ENCODE data around the gene S100A3. TPM values are rescaled to one million over a fixed set of nuclear protein-coding genes. Genes with fewer than 3 reads are reported as not detected.

The S100A3 gene
- polyA plus RNA-seq, 3 donors, result 0.31 to 0.54 TPM; not detected in 1

DNA sequence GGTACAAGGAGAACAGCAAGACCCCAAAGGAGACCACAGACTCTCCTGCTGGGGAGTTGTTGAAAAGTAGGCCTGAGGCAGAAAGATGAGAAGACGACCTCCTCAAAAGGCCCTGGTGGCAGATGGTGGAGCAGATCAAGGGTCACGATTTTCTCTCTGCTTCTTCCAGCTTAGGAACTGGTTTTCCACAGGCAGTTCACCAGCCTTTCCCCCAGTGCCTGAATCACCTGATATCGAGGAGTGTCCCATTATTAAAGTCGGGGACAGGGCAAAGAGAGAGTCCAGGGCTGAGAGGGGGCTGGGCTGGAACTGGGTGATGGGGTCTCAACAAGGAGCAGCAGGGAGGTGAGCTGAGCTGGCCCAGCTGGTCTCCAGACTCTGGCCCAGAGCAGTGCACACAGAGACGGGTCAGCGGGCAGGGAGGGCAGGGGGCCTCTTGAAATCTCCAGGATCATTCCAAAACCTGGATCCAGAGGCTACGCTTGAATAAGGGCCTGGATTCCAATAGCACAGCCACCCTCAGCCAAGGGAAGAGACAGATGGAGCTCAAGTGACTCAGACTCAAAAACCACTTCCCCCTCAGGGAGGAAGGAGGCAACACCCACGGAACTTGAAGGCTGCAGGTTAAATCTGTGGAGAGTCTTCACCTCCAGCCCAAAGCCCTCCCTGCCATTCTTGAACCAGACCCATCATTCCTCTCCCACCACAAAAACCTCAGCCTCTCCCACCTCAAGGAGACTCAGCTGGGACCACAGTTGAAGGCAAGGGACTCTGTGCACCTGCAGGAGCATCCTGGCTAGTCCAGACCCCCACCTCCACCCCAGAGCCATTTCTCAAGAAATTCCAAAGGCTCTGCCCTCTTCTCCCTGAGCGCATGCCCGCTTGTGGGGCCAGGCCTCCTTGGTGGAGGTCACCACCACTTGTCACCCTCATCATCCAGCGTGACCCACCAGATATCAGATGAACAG, 8.4 kb downstream of the S100A3 start, which contains the start of gene S100A5:
S100A5 (minus strand) TSS at position 541 of the 968 bp plus-strand sequence. CDS start 743 bp downstream, outside the sequence.
- TF ChIP-seq CTCF (IDR thresholded peaks at IDR 0.05), result no peak
- DNase-seq, result peak; percentile 76 to 86 (median 85)
- Histone ChIP-seq H3K27ac (ENCODE audit: low read depth in 1 of 2, low read length in 2 of 2) (peak within 1 kb of the TSS; percentile 72 to 91), H3K4me2 (replicated peaks; ENCODE audit: extremely low read depth, low read length, poor library complexity, severe bottlenecking) (peak within 1 kb of the TSS; percentile 98), H2AFZ (ENCODE audit: insufficient read depth, low read depth, low read length, poor library complexity, severe bottlenecking) (no peak within 1 kb of the TSS), H3K9ac (ENCODE audit: insufficient read depth, low read length, poor library complexity, severe bottlenecking) (peak within 1 kb of the TSS; percentile 51), H3K27me3 (ENCODE audit: control insufficient read depth in 2 of 2, insufficient read depth in 2 of 2, low read length in 2 of 2) (no peaks in the 10 kb centered on the region), H3K36me3 (replicated peaks in 1 of 2; ENCODE audit: control insufficient read depth in 1 of 2, insufficient read depth in 2 of 2, low read length in 2 of 2) (peaks cover 20 to 27% of the 10 kb centered on the region in 2 donors), H3K4me1 (ENCODE audit: control insufficient read depth in 1 of 2, insufficient read depth in 2 of 2, low read length in 2 of 2) (peaks cover 70 to 88% of the 10 kb centered on the region in 2 donors), H4K20me1 (ENCODE audit: insufficient read depth, low read length) (peaks cover 37% of the 10 kb centered on the region), H3K79me2 (ENCODE audit: insufficient read depth, low read length) (peaks cover 40% of the 10 kb centered on the region), H3K9me3 (replicated peaks in 1 of 2; ENCODE audit: control insufficient read depth in 1 of 2, insufficient read depth in 1 of 2, low read length in 2 of 2) (no peaks in the 10 kb centered on the region), H3K4me3 (replicated peaks in 1 of 3; ENCODE audit: low read depth in 2 of 3, low read length in 3 of 3) (peak within 1 kb of the TSS in 1 of 3 experiments; percentile 94)
- Mint-ChIP-seq H3K36me3 (peaks cover 37 to 42% of the 10 kb centered on the region in 2 donors), H3K4me1 (peaks cover 86% of the 10 kb centered on the region), H3K27me3 (ENCODE audit: low read depth in 3 of 3) (peaks cover 0 to 5% (median 0%) of the 10 kb centered on the region in 3 donors), H3K9me3 (peaks cover 0 to 1% (median 0%) of the 10 kb centered on the region in 7 donors), H3K4me3 (peak within 1 kb of the TSS; percentile 60 to 83), H3K27ac (peak within 1 kb of the TSS; percentile 90 to 98 (median 95))
- intact Hi-C loops (cut with micrococcal nuclease), result no loop called here
- 44% methylated on average over 7 of the region's 11 CpGs for WGBS (ENCODE audit: insufficient coverage)

GRCh38 chr1:153539395-153540093, 9.5 kb downstream of the S100A3 start:
- 88% methylated on average over 1 of the region's 4 CpGs for WGBS (ENCODE audit: insufficient coverage)
- H3K79me2 ChIP-seq (ENCODE audit: insufficient read depth, low read length), result peaks cover 40% of the 10 kb centered on the region
- H3K4me2 ChIP-seq (replicated peaks; ENCODE audit: extremely low read depth, low read length, poor library complexity, severe bottlenecking), result peak overlapping the region; percentile 98
- Mint-ChIP-seq H3K27me3 (ENCODE audit: low read depth in 3 of 3) (peaks cover 0 to 3% (median 0%) of the 10 kb centered on the region in 3 donors), H3K4me3 (no peak overlapping the region), H3K4me1 (peaks cover 85% of the 10 kb centered on the region), H3K9me3 (peaks cover 0 to 1% (median 0%) of the 10 kb centered on the region in 7 donors), H3K27ac (peak overlapping the region; percentile 90 to 98 (median 95)), H3K36me3 (peaks cover 35 to 42% of the 10 kb centered on the region in 2 donors)
- H3K9me3 ChIP-seq (replicated peaks in 1 of 2; ENCODE audit: control insufficient read depth in 1 of 2, insufficient read depth in 1 of 2, low read length in 2 of 2), result no peaks in the 10 kb centered on the region
- peak overlapping the region in 1 of 2 donors; percentile 91 for H3K27ac ChIP-seq (ENCODE audit: low read depth in 1 of 2, low read length in 2 of 2)
- intact Hi-C loops (cut with micrococcal nuclease), result no loop called here
- H3K9ac ChIP-seq (ENCODE audit: insufficient read depth, low read length, poor library complexity, severe bottlenecking), result no peak overlapping the region
- no peak for DNase-seq
- H3K36me3 ChIP-seq (replicated peaks in 1 of 2; ENCODE audit: control insufficient read depth in 1 of 2, insufficient read depth in 2 of 2, low read length in 2 of 2), result peaks cover 17 to 24% of the 10 kb centered on the region in 2 donors
- TF ChIP-seq CTCF (IDR thresholded peaks at IDR 0.05), result no peak
- H3K4me3 ChIP-seq (replicated peaks in 1 of 3; ENCODE audit: low read depth in 2 of 3, low read length in 3 of 3), result peak overlapping the region in 1 of 3 experiments; percentile 22
- H3K27me3 ChIP-seq (ENCODE audit: control insufficient read depth in 2 of 2, insufficient read depth in 2 of 2, low read length in 2 of 2), result no peaks in the 10 kb centered on the region
- peaks cover 75 to 87% of the 10 kb centered on the region in 2 donors for H3K4me1 ChIP-seq (ENCODE audit: control insufficient read depth in 1 of 2, insufficient read depth in 2 of 2, low read length in 2 of 2)
- peaks cover 35% of the 10 kb centered on the region for H4K20me1 ChIP-seq (ENCODE audit: insufficient read depth, low read length)
- no peak overlapping the region for H2AFZ ChIP-seq (ENCODE audit: insufficient read depth, low read depth, low read length, poor library complexity, severe bottlenecking)
